KMS-11 (cell line): Measurements from ENCODE around the gene SUPV3L1.

Experiments used
- H2AFZ ChIP-seq: fragments of 200-600 bp; sonication (generic); 2 replicates; pipeline ENCODE4 v1.6.1; 2016; ENCODE audit warnings: antibody characterized with exemption, mixed run types, low read depth
- H3K27ac ChIP-seq: fragments of 200-600 bp; sonication (generic); 2 replicates; pipeline ENCODE4 v1.6.1; 2016; ENCODE audit warnings: mild to moderate bottlenecking, mixed run types
- H3K27me3 ChIP-seq: fragments of 200-600 bp; sonication (generic); 2 replicates; pipeline ENCODE4 v1.6.1; 2017; ENCODE audit warnings: mild to moderate bottlenecking, low read depth, mixed run types, moderate library complexity; ENCODE audit not compliant: insufficient read depth
- H3K36me3 ChIP-seq: fragments of 200-600 bp; sonication (generic); 2 replicates; pipeline ENCODE4 v1.6.1; 2017; ENCODE audit warnings: mild to moderate bottlenecking, mixed run types; ENCODE audit not compliant: insufficient read depth
- H3K4me1 ChIP-seq: fragments of 200-600 bp; sonication (generic); 2 replicates; pipeline ENCODE4 v1.6.1; 2016; ENCODE audit warnings: mild to moderate bottlenecking, low read depth, mixed run types; ENCODE audit not compliant: poor library complexity, severe bottlenecking
- H3K4me2 ChIP-seq: fragments of 200-600 bp; sonication (generic); 2 replicates; pipeline ENCODE4 v1.7.0; 2016; ENCODE audit warnings: mild to moderate bottlenecking, mixed run types
- H3K4me3 ChIP-seq: fragments of 200-600 bp; sonication (generic); IDR thresholded peaks from 2 replicates; pipeline ENCODE4 v1.6.1; 2017; ENCODE audit warnings: low read depth, low read length, mixed read lengths; ENCODE audit not compliant: insufficient read depth
- H3K79me2 ChIP-seq: fragments of 200-600 bp; sonication (generic); 2 replicates; pipeline ENCODE4 v1.6.1; 2016; ENCODE audit warnings: low read depth, mixed run types; ENCODE audit not compliant: insufficient read depth
- H3K9ac ChIP-seq: fragments of 200-600 bp; sonication (generic); 2 replicates; pipeline ENCODE4 v1.6.1; 2016; ENCODE audit warnings: mild to moderate bottlenecking, mixed run types
- H4K20me1 ChIP-seq: fragments of 200-600 bp; sonication (generic); 2 replicates; pipeline ENCODE4 v1.6.1; 2016; ENCODE audit warnings: mild to moderate bottlenecking, mixed run types; ENCODE audit not compliant: insufficient read depth
- TF ChIP-seq, protein P1 (sequence below): fragments of 200-600 bp; sonication (generic); conservative IDR thresholded peaks from 2 replicates; pipeline ENCODE4 v1.6.1; 2017; ENCODE audit warnings: low read depth, mild to moderate bottlenecking, antibody characterized with exemption, low read length, moderate library complexity, mixed read lengths

Gene SUPV3L1

DNA sequence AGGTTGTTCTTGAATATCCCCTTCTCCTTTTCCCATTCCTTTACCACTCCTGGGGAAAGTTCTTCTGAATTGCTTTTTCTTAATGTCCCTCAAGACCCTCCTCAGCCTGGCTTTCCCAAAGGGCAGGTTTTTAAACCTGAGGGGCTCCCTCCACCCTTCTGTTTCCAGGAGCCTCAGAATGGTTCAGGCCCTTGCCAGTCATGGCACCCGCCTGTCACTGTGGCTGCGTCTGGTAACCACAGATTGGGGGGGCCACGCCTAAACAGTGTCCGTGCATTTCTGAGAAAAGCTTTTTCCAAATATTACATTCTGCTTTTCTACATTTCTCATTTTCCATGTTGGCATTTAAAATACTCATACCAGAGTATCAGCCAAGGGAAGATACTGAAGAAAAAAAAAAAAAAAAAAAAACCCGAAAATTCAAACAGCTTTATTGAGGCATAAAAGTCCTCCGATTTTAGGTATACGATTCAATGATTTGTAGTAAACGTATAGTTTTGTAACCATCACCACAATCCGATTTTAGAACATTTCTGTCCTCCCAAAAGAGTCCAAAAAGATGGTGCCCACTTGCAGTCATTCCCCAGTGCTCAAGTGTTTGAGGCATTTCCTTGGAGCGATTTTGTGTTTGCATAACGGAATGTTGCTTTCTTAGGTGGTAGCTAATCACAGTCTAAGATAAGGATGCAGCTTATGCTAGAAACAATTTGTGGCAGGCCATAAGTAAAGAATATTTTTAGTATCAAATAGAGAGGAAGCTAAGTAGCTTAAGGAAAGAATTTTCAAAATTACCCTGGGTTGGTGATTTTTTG is 62.2 kb downstream of the SUPV3L1 start:
- H3K4me2 ChIP-seq: no peak overlapping the region
- no peak overlapping the region for H3K4me3 ChIP-seq

DNA sequence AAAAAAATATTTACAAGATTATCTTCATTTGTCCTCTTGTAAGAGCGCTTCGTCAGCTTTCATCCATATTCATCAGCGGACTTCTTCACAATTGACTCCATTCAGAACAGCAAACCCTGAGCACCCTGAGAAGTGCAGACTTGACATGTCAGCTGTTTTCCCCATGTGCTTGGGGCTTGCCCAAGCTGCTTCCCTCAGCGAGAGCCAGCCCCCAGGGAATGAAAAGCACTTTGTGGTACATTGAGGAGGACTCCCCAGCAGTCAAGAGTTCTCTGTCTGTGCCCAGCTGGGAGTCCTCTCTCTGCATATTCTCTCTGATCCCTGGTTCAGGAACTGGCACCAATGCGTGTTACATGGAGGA is 62.8 kb downstream of the SUPV3L1 start:
- Histone ChIP-seq H3K4me3 (no peak overlapping the region), H3K4me2 (no peak overlapping the region), H3K4me1 (peaks cover 1% of the 10 kb centered on the region), H2AFZ (no peak overlapping the region), H3K27ac (no peak overlapping the region), H3K27me3 (no peaks in the 10 kb centered on the region), H3K9ac (no peak overlapping the region), H3K36me3 (no peaks in the 10 kb centered on the region), H4K20me1 (no peaks in the 10 kb centered on the region), H3K79me2 (no peaks in the 10 kb centered on the region)
- TF ChIP-seq, protein P1, sequence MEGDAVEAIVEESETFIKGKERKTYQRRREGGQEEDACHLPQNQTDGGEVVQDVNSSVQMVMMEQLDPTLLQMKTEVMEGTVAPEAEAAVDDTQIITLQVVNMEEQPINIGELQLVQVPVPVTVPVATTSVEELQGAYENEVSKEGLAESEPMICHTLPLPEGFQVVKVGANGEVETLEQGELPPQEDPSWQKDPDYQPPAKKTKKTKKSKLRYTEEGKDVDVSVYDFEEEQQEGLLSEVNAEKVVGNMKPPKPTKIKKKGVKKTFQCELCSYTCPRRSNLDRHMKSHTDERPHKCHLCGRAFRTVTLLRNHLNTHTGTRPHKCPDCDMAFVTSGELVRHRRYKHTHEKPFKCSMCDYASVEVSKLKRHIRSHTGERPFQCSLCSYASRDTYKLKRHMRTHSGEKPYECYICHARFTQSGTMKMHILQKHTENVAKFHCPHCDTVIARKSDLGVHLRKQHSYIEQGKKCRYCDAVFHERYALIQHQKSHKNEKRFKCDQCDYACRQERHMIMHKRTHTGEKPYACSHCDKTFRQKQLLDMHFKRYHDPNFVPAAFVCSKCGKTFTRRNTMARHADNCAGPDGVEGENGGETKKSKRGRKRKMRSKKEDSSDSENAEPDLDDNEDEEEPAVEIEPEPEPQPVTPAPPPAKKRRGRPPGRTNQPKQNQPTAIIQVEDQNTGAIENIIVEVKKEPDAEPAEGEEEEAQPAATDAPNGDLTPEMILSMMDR: no peak

More for the DNA sequence above, 62.2 kb downstream of the SUPV3L1 start:
- H3K36me3 ChIP-seq: no peaks in the 10 kb centered on the region
- no peaks in the 10 kb centered on the region for H3K79me2 ChIP-seq
- H2AFZ ChIP-seq: no peak overlapping the region
- H3K27ac ChIP-seq: no peak overlapping the region
- H3K27me3 ChIP-seq: no peaks in the 10 kb centered on the region
- H3K9ac ChIP-seq: no peak overlapping the region
- peaks cover 7% of the 10 kb centered on the region for H3K4me1 ChIP-seq
- TF ChIP-seq, protein P1: no peak
- no peaks in the 10 kb centered on the region for H4K20me1 ChIP-seq

DNA sequence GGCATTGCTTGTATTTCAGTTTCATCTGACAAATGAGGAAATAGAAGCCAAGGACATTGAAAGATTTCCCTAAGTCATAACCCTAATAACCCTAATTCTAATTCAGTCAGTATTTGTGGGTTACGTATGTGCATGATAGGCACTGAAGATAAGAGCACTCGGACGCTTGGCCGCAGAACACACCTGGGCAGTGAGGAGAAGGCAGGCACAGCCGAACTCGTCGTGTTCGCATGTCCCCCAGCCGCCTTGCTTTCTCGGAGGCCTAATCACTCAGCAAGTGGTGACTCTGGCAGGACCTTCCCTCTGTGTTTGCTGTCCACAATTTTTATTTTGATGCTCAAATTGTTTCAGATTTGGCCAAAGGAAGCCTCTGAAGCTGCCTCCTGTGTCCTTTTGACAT is 63.8 kb downstream of the SUPV3L1 start:
- no peaks in the 10 kb centered on the region for H4K20me1 ChIP-seq
- H3K79me2 ChIP-seq: no peaks in the 10 kb centered on the region
- H3K27ac ChIP-seq: no peak overlapping the region
- no peaks in the 10 kb centered on the region for H3K36me3 ChIP-seq
- TF ChIP-seq, protein P1: no peak
- no peaks in the 10 kb centered on the region for H3K27me3 ChIP-seq
- H2AFZ ChIP-seq: no peak overlapping the region
- H3K4me3 ChIP-seq: no peak overlapping the region
- H3K4me1 ChIP-seq: no peaks in the 10 kb centered on the region
- H3K9ac ChIP-seq: no peak overlapping the region
- H3K4me2 ChIP-seq: no peak overlapping the region

DNA sequence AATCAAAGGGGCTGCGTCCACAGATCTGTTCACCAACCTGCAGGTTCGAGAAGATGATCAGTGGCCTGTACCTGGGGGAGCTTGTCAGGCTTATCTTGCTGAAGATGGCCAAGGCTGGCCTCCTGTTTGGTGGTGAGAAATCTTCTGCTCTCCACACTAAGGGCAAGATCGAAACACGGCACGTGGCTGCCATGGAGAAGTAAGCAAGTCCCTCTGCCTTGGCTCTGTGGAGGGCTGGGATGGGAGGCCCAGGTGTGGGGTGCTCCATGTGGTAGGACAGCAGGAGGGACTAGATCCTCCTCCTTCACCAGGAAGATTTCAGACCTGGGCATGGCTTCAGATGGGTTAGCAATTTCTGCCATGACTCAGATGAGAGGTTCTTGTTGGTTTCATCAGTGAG is 66.0 kb downstream of the SUPV3L1 start:
- Histone ChIP-seq H3K9ac (no peak overlapping the region), H3K79me2 (no peaks in the 10 kb centered on the region), H2AFZ (no peak overlapping the region)

More for the DNA sequence above, 66.0 kb downstream of the SUPV3L1 start:
- H3K4me3 ChIP-seq: no peak overlapping the region
- H4K20me1 ChIP-seq: no peaks in the 10 kb centered on the region
- H3K27me3 ChIP-seq: no peaks in the 10 kb centered on the region
- no peak overlapping the region for H3K27ac ChIP-seq
- TF ChIP-seq, protein P1: no peak
- H3K4me2 ChIP-seq: no peak overlapping the region
- H3K36me3 ChIP-seq: no peaks in the 10 kb centered on the region
- H3K4me1 ChIP-seq: no peaks in the 10 kb centered on the region
